Measurements from ENCODE around the gene INPP5D. TPM values are rescaled to one million over a fixed set of nuclear protein-coding genes. Genes with fewer than 3 reads are reported as not detected.

The INPP5D gene
- total RNA-seq, 1 donor, result 302 TPM

DNA sequence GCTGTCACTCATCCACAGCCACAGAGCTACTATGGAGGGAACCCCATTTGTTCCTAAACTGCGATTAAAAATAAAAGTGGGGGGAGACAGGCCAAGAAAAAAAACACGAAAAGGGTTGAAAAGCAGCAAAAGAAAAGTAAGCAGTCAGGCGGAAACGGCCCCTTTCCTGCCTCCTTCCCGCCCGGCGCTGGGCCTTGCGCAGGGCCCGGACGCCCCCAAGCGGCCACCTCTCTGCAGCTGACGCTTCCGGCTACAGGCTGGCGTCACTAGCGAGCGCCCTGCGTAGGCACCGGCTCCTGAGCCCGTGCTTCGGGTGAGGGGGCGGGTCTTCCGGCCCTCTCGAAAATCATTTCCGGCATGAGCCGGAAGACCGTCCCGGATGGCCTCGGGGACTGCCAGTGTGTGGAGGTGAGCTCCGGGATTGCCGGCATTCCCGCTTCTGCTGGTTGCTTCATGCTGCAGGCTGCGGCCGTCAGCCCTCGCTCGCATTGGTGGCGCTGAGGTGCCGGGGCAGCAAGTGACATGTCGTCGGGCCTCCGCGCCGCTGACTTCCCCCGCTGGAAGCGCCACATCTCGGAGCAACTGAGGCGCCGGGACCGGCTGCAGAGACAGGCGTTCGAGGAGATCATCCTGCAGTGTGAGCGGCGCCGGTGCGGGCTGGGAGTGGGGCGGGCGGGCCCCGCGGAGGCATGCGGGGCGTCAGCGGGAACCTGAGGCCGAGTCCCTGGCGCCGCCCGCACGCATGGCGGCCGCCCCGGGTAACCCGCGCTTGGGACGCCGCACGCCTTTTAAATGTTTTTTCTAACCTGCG, 191.4 kb downstream of the INPP5D start, which contains the start of gene ATG16L1:
ATG16L1 (plus strand) TSS at position 368 of the 811 bp plus-strand sequence; CDS start at position 523, 155 bp downstream.
- DNase-seq (ENCODE audit: low read depth in 2 of 3, low spot score in 2 of 3), result peak; percentile 86 to 97 (median 96)

GRCh38 chr2:233252227-233252626, 192.1 kb downstream of the INPP5D start:
- no peak for DNase-seq (ENCODE audit: low read depth in 2 of 3, low spot score in 2 of 3)

DNA sequence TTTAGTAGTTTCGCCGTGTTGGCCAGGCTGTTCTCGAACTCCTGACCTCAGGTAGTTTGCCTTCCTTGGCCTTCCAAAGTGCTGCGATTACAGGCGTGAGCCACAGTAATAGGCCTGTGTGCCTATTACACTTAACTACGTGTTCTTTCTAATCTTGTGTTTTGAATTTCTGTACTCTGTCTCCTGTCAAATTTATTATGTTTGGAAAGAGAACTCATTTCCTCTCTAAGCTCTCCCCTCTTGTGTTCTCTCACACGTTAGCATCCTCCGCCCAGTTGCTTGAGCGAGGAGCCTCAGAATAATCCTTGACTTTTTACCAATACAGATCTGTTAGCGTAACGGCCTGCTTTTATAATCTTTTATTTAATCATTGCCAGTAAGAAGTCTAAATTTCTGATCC, 195.0 kb downstream of the INPP5D start:
- DNase-seq (ENCODE audit: low read depth in 2 of 3, low spot score in 2 of 3), result no peak

DNA sequence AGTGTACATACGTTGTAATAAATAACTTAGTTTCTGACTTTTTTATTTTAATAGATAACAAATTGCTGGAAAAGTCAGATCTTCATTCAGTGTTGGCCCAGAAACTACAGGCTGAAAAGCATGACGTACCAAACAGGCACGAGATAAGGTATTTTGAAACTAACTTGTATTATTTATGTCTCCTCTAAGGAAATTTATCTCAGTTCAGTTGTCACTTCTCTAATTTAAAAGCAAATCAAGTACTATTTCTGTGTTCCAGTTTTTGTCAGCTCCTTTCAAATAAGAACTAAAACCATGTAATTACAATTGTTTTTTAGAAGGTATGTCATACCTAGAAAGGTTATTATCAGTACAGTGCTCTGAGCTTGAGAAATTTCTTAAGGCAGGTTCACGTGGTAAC, 195.9 kb downstream of the INPP5D start:
- DNase-seq (ENCODE audit: low read depth in 2 of 3, low spot score in 2 of 3), result no peak

Small RNAs within 50 kb of the gene (small RNA-seq; reads per million reads assigned to genes)
- not detected for gene RN7SL32P

Other genes with a start within 250 kb of the INPP5D start
- gene SNORC, start 190.1 kb upstream of the INPP5D start, total RNA-seq, result 0.54 TPM
- not detected for gene NGEF, start 47.1 kb upstream of the INPP5D start, total RNA-seq
- not detected for gene NEU2, start 27.7 kb upstream of the INPP5D start, total RNA-seq
- 11.3 TPM for gene ATG16L1, start 191.3 kb downstream of the INPP5D start, total RNA-seq
- under 0.01 TPM for gene SAG, start 247.5 kb downstream of the INPP5D start, total RNA-seq

Measured in hematopoietic multipotent progenitor cell (in vitro differentiated cells).